Measurements from ENCODE around the gene RADX. TPM values are rescaled to one million over a fixed set of nuclear protein-coding genes. Genes with fewer than 3 reads are reported as not detected.

Gene RADX
- total and polyA plus RNA-seq, 2 of the 13 experiments (the other 11 are each of a cell fraction or from before 2014, with no cell fraction given), result 1.1 to 2.7 TPM

DNA sequence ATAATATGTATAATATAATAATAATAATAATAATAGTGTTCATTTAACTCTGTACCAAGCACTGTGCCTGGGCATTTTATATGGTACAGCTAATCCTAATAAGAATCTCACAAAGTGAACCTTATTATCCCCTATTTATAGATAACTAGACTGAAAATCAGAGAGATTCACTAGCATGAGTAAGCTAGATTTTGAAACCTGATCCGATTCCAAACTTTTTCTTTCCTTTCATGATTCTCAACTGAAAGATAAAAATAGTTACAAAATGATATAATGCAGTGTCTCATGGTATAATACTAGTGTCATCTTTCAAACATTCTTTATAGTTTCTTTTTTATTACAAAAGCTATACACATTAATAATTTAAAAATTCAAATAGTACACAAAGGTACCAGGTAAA, 58.9 kb downstream of the RADX start:
- WGBS (ENCODE audit: low lambda C conversion rate), result 100% methylated on average over 1 of the region's 1 CpG
- POLR2A ChIA-PET, result no interaction called here
- H3K9ac ChIP-seq (ENCODE audit: insufficient read depth, low read depth, low read length), result no peak overlapping the region
- BruUV-seq (replicated peaks), result no TSS peak
- H3K4me3 ChIP-seq (replicated peaks in 1 of 3; ENCODE audit: insufficient read depth in 1 of 3, low read depth in 2 of 3, low read length in 3 of 3), result no peak overlapping the region
- in situ Hi-C loops (cut with HindIII; ENCODE audit: extremely low pct_ligation_motif_present, low pct_unique_long_range_greater_than_20kb) (no loop called here), intact Hi-C loops (cut with micrococcal nuclease; ENCODE audit: unreplicated experiment) (no loop called here)
- no peak for ATAC-seq
- no peak overlapping the region for H3K4me2 ChIP-seq (ENCODE audit: low read depth, low read length)
- H4K20me1 ChIP-seq (ENCODE audit: insufficient read depth, low read length), result no peaks in the 10 kb centered on the region
- FAIRE-seq, result no peak
- H3K9me3 ChIP-seq (ENCODE audit: low read length), result no peaks in the 10 kb centered on the region
- H3K36me3 ChIP-seq (replicated peaks in 1 of 2; ENCODE audit: control insufficient read depth in 1 of 2, insufficient read depth in 2 of 2, low read length in 2 of 2), result no peaks in the 10 kb centered on the region
- H3K27ac ChIP-seq (ENCODE audit: extremely low read length, insufficient read depth, low read length), result no peak overlapping the region
- H2AFZ ChIP-seq (ENCODE audit: low read length), result no peak overlapping the region
- no peaks in the 10 kb centered on the region for H3K4me1 ChIP-seq (ENCODE audit: insufficient read depth, low read length)
- H3K27me3 ChIP-seq (ENCODE audit: control insufficient read depth in 1 of 2, insufficient read depth in 2 of 2, low read length in 2 of 2), result no peaks in the 10 kb centered on the region
- H3K79me2 ChIP-seq (ENCODE audit: insufficient read depth, low read length), result no peaks in the 10 kb centered on the region
- CTCF ChIA-PET (ENCODE audit: low intra/inter-chr PET ratio, low total read pairs), result no interaction called here
- DNase-seq (ENCODE audit: low spot score), result no peak
- TF ChIP-seq, protein P1, sequence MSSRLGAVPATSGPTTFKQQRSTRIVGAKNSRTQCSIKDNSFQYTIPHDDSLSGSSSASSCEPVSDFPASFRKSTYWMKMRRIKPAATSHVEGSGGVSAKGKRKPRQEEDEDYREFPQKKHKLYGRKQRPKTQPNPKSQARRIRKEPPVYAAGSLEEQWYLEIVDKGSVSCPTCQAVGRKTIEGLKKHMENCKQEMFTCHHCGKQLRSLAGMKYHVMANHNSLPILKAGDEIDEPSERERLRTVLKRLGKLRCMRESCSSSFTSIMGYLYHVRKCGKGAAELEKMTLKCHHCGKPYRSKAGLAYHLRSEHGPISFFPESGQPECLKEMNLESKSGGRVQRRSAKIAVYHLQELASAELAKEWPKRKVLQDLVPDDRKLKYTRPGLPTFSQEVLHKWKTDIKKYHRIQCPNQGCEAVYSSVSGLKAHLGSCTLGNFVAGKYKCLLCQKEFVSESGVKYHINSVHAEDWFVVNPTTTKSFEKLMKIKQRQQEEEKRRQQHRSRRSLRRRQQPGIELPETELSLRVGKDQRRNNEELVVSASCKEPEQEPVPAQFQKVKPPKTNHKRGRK (CRISPR knock-in tag; IDR thresholded peaks at IDR 0.05), result no peak
- TF ChIP-seq CSRNP1 (CRISPR knock-in tag; IDR thresholded peaks at IDR 0.05) (no peak), TARDBP (CRISPR knock-in tag; IDR thresholded peaks at IDR 0.05) (no peak), ZNF354B (CRISPR knock-in tag; IDR thresholded peaks at IDR 0.05) (no peak), ZNF234 (CRISPR knock-in tag; conservative IDR thresholded peaks at IDR 0.05) (no peak)
- TF ChIP-seq, protein P2, sequence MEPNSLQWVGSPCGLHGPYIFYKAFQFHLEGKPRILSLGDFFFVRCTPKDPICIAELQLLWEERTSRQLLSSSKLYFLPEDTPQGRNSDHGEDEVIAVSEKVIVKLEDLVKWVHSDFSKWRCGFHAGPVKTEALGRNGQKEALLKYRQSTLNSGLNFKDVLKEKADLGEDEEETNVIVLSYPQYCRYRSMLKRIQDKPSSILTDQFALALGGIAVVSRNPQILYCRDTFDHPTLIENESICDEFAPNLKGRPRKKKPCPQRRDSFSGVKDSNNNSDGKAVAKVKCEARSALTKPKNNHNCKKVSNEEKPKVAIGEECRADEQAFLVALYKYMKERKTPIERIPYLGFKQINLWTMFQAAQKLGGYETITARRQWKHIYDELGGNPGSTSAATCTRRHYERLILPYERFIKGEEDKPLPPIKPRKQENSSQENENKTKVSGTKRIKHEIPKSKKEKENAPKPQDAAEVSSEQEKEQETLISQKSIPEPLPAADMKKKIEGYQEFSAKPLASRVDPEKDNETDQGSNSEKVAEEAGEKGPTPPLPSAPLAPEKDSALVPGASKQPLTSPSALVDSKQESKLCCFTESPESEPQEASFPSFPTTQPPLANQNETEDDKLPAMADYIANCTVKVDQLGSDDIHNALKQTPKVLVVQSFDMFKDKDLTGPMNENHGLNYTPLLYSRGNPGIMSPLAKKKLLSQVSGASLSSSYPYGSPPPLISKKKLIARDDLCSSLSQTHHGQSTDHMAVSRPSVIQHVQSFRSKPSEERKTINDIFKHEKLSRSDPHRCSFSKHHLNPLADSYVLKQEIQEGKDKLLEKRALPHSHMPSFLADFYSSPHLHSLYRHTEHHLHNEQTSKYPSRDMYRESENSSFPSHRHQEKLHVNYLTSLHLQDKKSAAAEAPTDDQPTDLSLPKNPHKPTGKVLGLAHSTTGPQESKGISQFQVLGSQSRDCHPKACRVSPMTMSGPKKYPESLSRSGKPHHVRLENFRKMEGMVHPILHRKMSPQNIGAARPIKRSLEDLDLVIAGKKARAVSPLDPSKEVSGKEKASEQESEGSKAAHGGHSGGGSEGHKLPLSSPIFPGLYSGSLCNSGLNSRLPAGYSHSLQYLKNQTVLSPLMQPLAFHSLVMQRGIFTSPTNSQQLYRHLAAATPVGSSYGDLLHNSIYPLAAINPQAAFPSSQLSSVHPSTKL (CRISPR knock-in tag; IDR thresholded peaks at IDR 0.05), result no peak
- TF ChIP-seq, protein P3, sequence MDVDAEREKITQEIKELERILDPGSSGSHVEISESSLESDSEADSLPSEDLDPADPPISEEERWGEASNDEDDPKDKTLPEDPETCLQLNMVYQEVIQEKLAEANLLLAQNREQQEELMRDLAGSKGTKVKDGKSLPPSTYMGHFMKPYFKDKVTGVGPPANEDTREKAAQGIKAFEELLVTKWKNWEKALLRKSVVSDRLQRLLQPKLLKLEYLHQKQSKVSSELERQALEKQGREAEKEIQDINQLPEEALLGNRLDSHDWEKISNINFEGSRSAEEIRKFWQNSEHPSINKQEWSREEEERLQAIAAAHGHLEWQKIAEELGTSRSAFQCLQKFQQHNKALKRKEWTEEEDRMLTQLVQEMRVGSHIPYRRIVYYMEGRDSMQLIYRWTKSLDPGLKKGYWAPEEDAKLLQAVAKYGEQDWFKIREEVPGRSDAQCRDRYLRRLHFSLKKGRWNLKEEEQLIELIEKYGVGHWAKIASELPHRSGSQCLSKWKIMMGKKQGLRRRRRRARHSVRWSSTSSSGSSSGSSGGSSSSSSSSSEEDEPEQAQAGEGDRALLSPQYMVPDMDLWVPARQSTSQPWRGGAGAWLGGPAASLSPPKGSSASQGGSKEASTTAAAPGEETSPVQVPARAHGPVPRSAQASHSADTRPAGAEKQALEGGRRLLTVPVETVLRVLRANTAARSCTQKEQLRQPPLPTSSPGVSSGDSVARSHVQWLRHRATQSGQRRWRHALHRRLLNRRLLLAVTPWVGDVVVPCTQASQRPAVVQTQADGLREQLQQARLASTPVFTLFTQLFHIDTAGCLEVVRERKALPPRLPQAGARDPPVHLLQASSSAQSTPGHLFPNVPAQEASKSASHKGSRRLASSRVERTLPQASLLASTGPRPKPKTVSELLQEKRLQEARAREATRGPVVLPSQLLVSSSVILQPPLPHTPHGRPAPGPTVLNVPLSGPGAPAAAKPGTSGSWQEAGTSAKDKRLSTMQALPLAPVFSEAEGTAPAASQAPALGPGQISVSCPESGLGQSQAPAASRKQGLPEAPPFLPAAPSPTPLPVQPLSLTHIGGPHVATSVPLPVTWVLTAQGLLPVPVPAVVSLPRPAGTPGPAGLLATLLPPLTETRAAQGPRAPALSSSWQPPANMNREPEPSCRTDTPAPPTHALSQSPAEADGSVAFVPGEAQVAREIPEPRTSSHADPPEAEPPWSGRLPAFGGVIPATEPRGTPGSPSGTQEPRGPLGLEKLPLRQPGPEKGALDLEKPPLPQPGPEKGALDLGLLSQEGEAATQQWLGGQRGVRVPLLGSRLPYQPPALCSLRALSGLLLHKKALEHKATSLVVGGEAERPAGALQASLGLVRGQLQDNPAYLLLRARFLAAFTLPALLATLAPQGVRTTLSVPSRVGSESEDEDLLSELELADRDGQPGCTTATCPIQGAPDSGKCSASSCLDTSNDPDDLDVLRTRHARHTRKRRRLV (CRISPR knock-in tag; IDR thresholded peaks at IDR 0.05), result no peak
- TF ChIP-seq, protein P4, sequence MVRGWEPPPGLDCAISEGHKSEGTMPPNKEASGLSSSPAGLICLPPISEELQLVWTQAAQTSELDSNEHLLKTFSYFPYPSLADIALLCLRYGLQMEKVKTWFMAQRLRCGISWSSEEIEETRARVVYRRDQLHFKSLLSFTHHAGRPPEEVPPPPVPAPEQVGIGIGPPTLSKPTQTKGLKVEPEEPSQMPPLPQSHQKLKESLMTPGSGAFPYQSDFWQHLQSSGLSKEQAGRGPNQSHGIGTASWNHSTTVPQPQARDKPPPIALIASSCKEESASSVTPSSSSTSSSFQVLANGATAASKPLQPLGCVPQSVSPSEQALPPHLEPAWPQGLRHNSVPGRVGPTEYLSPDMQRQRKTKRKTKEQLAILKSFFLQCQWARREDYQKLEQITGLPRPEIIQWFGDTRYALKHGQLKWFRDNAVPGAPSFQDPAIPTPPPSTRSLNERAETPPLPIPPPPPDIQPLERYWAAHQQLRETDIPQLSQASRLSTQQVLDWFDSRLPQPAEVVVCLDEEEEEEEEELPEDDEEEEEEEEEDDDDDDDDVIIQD (CRISPR knock-in tag; IDR thresholded peaks at IDR 0.05; ENCODE audit: low read depth), result no peak
- TF ChIP-seq, protein P5, sequence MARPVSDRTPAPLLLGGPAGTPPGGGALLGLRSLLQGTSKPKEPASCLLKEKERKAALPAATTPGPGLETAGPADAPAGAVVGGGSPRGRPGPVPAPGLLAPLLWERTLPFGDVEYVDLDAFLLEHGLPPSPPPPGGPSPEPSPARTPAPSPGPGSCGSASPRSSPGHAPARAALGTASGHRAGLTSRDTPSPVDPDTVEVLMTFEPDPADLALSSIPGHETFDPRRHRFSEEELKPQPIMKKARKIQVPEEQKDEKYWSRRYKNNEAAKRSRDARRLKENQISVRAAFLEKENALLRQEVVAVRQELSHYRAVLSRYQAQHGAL (CRISPR knock-in tag; IDR thresholded peaks at IDR 0.05; ENCODE audit: not compliant biosample characterization), result no peak
